MM.1S (cell line): ENCODE measurements around the gene FASTK.

Experiments
- EZH2 ChIP-seq: fragments of 300-600 bp; sonication (generic); optimal IDR thresholded peaks from 2 replicates; pipeline ENCODE3; 2017; ENCODE audit warnings: low read depth, mild to moderate bottlenecking, antibody characterized with exemption, low read length, mixed read lengths
- EZH2phosphoT487 ChIP-seq: fragments of 300-600 bp; sonication (generic); IDR thresholded peaks from 2 replicates; pipeline ENCODE4 v1.6.1; 2018; ENCODE audit warnings: antibody characterized with exemption, low read length
- TF ChIP-seq, protein P1 (sequence below): fragments of 300-600 bp; sonication (generic); IDR thresholded peaks from 2 replicates; pipeline ENCODE4 v1.5.1; 2016; ENCODE audit warnings: antibody characterized with exemption, low read length, mixed read lengths

DNA sequence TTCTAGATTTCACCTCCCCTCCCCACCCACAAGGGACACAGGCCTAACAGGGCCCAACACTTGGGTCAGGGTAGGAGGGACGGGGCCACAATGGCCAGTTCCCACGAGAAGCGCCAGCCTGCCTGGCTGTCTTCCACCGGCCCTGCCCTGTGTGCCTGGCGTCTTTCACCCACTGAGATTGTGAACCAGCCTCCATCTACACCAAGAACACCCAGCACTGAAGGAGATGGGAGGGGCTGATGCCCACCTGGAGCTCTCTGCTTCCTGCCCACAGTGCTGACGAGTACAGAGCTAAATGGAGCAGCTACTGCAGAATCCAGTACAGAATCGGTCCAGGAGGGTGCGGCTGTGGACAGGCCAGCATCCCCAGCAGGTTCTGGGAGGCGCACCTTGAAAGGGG, 34.6 kb downstream of the FASTK start:
- TF ChIP-seq EZH2phosphoT487: no peak
- TF ChIP-seq, protein P1, sequence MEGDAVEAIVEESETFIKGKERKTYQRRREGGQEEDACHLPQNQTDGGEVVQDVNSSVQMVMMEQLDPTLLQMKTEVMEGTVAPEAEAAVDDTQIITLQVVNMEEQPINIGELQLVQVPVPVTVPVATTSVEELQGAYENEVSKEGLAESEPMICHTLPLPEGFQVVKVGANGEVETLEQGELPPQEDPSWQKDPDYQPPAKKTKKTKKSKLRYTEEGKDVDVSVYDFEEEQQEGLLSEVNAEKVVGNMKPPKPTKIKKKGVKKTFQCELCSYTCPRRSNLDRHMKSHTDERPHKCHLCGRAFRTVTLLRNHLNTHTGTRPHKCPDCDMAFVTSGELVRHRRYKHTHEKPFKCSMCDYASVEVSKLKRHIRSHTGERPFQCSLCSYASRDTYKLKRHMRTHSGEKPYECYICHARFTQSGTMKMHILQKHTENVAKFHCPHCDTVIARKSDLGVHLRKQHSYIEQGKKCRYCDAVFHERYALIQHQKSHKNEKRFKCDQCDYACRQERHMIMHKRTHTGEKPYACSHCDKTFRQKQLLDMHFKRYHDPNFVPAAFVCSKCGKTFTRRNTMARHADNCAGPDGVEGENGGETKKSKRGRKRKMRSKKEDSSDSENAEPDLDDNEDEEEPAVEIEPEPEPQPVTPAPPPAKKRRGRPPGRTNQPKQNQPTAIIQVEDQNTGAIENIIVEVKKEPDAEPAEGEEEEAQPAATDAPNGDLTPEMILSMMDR: no peak
- no peak for TF ChIP-seq EZH2
